Mesenchymal stem cell (in vitro differentiated cells and primary cell): ENCODE data around the gene CST1.
"Not testable (repeated sequence)": the region's sequence is repeated elsewhere in the genome, so short reads cannot be mapped to it uniquely, and the experiment has no call there.

Experiments
- DNase-seq: peaks from one replicate; pipeline ENCODE4 v3.0.0-alpha.2; 2013
- H2AFZ ChIP-seq: one replicate; pipeline ENCODE4 v1.6.1; 2013; ENCODE audit warnings: low read depth, mild to moderate bottlenecking, control low read depth, inconsistent platforms, low read length, moderate library complexity
- H2AK5ac ChIP-seq: 2 replicates; pipeline ENCODE4 v1.6.1; 2013; ENCODE audit warnings: low read length, moderate library complexity, mild to moderate bottlenecking, inconsistent platforms; ENCODE audit not compliant: severe bottlenecking
- H2BK120ac ChIP-seq: one replicate; pipeline ENCODE4 v1.6.1; 2013; ENCODE audit warnings: low read depth, mild to moderate bottlenecking, inconsistent platforms, low read length, moderate library complexity
- H2BK12ac ChIP-seq, 2 experiments: one replicate each; pipeline ENCODE4 v1.6.1; 2013; ENCODE audit warnings: inconsistent platforms in 2 of 2, low read length in 2 of 2, mild to moderate bottlenecking in 2 of 2, moderate library complexity in 2 of 2, control low read depth in 1 of 2
- H2BK15ac ChIP-seq: one replicate; pipeline ENCODE4 v1.6.1; 2013; ENCODE audit warnings: mild to moderate bottlenecking, low read depth, inconsistent platforms; ENCODE audit not compliant: poor library complexity, severe bottlenecking
- H2BK5ac ChIP-seq: 2 replicates; pipeline ENCODE4 v1.6.1; 2013; ENCODE audit warnings: low read depth, mild to moderate bottlenecking, low read length, control low read depth, inconsistent platforms; ENCODE audit not compliant: poor library complexity, severe bottlenecking
- H3K14ac ChIP-seq, 2 experiments: one replicate each; pipeline ENCODE4 v1.6.1; 2013; ENCODE audit warnings: inconsistent platforms in 2 of 2, low read length in 2 of 2, control low read depth in 1 of 2, mild to moderate bottlenecking in 1 of 2, moderate library complexity in 1 of 2
- H3K18ac ChIP-seq, 2 experiments: one replicate each; pipeline ENCODE4 v1.6.1; 2013; ENCODE audit warnings: inconsistent platforms in 2 of 2, low read length in 2 of 2, control low read depth in 1 of 2, low read depth in 1 of 2, mild to moderate bottlenecking in 1 of 2
- H3K23ac ChIP-seq, 2 experiments: one replicate each; pipeline ENCODE4 v1.6.1; 2013; ENCODE audit warnings: inconsistent platforms in 2 of 2, low read length in 2 of 2, mild to moderate bottlenecking in 2 of 2, moderate library complexity in 2 of 2, control low read depth in 1 of 2
- H3K27ac ChIP-seq: 2 replicates; pipeline ENCODE4 v1.5.1; 2013; ENCODE audit warnings: mild to moderate bottlenecking, moderate library complexity, low read length, control low read depth, inconsistent platforms; ENCODE audit not compliant: poor library complexity, severe bottlenecking
- H3K27me3 ChIP-seq, 2 experiments: 2 replicates each; pipeline versions ENCODE4 v1.6.1 to v1.7.0; 2013; ENCODE audit warnings: low read length in 2 of 2, mild to moderate bottlenecking in 2 of 2, moderate library complexity in 2 of 2, control low read depth in 1 of 2, inconsistent platforms in 1 of 2; ENCODE audit not compliant: control insufficient read depth in 1 of 2, insufficient read depth in 1 of 2
- H3K36me3 ChIP-seq, 2 experiments: 2 replicates each; pipeline versions ENCODE4 v1.6.1 to v1.7.0; 2013; ENCODE audit warnings: low read length in 2 of 2, control low read depth in 1 of 2, inconsistent platforms in 1 of 2, low read depth in 1 of 2, mild to moderate bottlenecking in 1 of 2; ENCODE audit not compliant: insufficient read depth in 2 of 2, control insufficient read depth in 1 of 2
- H3K4ac ChIP-seq, 2 experiments: one replicate each; pipeline ENCODE4 v1.6.1; 2013; ENCODE audit warnings: inconsistent platforms in 2 of 2, low read length in 2 of 2, mild to moderate bottlenecking in 2 of 2, moderate library complexity in 2 of 2, control low read depth in 1 of 2, low read depth in 1 of 2
- H3K4me1 ChIP-seq: 2 replicates; pipeline ENCODE4 v1.6.1; 2013; ENCODE audit warnings: low read depth, low read length, control low read depth; ENCODE audit not compliant: control insufficient read depth, insufficient read depth
- H3K4me2 ChIP-seq: 2 replicates; pipeline ENCODE4 v1.6.1; 2013; ENCODE audit warnings: low read length, mild to moderate bottlenecking, inconsistent platforms; ENCODE audit not compliant: poor library complexity, severe bottlenecking
- H3K4me3 ChIP-seq, 2 experiments: 2 replicates each; pipeline versions ENCODE4 v1.5.1 to v1.7.0; 2013; ENCODE audit warnings: low read length in 2 of 2, mild to moderate bottlenecking in 2 of 2, control low read depth in 1 of 2, low read depth in 1 of 2; ENCODE audit not compliant: insufficient read depth in 1 of 2
- H3K79me1 ChIP-seq: replicated peaks from 2 replicates; pipeline ENCODE4 v1.6.1; 2013; ENCODE audit warnings: mild to moderate bottlenecking, control low read depth, low read length, inconsistent platforms; ENCODE audit not compliant: poor library complexity, severe bottlenecking
- H3K9ac ChIP-seq: 2 replicates; pipeline ENCODE4 v1.7.0; 2013; ENCODE audit warnings: mild to moderate bottlenecking, low read length, moderate library complexity
- H3K9me3 ChIP-seq: 2 replicates; pipeline ENCODE4 v1.7.0; 2013; ENCODE audit warnings: mild to moderate bottlenecking, low read length; ENCODE audit not compliant: control insufficient read depth
- H4K8ac ChIP-seq: one replicate; pipeline ENCODE4 v1.6.1; 2013; ENCODE audit warnings: inconsistent platforms, mild to moderate bottlenecking, low read length, moderate library complexity
- H4K91ac ChIP-seq: one replicate; pipeline ENCODE4 v1.6.1; 2013; ENCODE audit warnings: mild to moderate bottlenecking, low read length, inconsistent platforms
- WGBS: methylation state at CpG from one replicate; pipeline ENCODE4 v1.1.7; 2013; ENCODE audit warnings: mixed read lengths; 5-methylcytosine and 5-hydroxymethylcytosine counted together

CST1 gene

DNA sequence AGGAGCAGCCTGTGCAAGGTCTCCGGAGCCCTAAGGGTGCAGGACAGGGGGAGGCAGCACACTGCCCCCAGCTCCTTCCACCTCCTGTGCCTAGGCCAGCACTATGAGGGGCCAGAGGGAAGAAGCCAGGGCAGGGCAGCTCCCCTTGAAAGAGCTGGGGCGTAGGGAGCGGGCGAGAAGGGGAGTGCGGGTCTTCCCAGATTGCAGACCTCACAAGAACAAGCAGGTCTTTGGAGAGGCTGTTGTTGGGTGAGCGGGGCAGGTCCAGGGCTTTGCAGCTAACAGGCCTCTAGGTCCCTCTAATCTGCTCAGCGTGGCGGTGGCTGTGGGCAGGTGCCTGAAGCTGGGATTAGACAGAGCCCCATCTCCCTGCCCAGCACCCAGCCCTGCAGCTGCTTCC, 22.4 kb upstream of the CST1 start:
- Histone ChIP-seq H3K27ac (no peak overlapping the region), H2BK12ac (no peak overlapping the region), H3K23ac (no peak overlapping the region), H3K4ac (no peak overlapping the region), H3K4me2 (no peak overlapping the region), H3K27me3 (peaks cover 20 to 75% of the 10 kb centered on the region in 2 experiments), H3K9ac (no peak overlapping the region), H3K36me3 (no peaks in the 10 kb centered on the region), H2BK15ac (no peak overlapping the region), H4K91ac (no peak overlapping the region), H3K4me3 (no peak overlapping the region), H3K4me1 (peaks cover 7% of the 10 kb centered on the region), H4K8ac (peak overlapping the region; percentile 47), H3K9me3 (peaks cover 3% of the 10 kb centered on the region), H3K79me1 (no peaks in the 10 kb centered on the region), H2AK5ac (no peak overlapping the region), H2BK5ac (no peak overlapping the region), H3K14ac (no peak overlapping the region), H3K18ac (no peak overlapping the region), H2AFZ (no peak overlapping the region), H2BK120ac (no peak overlapping the region)
- no peak for DNase-seq
- WGBS = 86% methylated on average over 8 of the region's 8 CpGs

DNA sequence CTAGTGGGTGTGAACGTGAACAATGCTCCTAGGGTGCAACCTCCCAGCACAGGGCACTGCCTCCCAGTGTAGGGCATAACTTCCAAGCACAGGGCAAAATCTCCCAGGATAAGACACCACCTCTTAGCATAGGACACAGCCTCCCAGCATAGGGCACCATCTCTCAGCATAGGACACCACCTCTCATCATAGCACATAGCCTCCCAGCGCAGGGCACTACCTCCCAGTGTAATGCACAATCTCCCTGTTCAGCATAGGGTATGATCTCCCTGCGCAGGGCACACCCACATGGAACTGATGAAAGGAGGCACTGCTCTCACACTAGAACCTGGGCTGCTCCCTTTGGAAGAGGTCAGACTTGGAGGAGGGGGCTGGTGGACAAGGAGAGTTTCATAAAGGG, 21.3 kb upstream of the CST1 start:
- H3K27me3 ChIP-seq = peaks cover 20 to 80% of the 10 kb centered on the region in 2 experiments
- H3K9me3 ChIP-seq = peaks cover 3% of the 10 kb centered on the region
- H3K4ac ChIP-seq = no peak overlapping the region
- H3K79me1 ChIP-seq = no peaks in the 10 kb centered on the region
- H2AK5ac ChIP-seq = no peak overlapping the region
- no peak overlapping the region for H3K9ac ChIP-seq
- H3K23ac ChIP-seq = no peak overlapping the region
- H3K14ac ChIP-seq = peak overlapping the region in 1 of 2 experiments; percentile 66
- no peak overlapping the region for H2BK15ac ChIP-seq
- H4K8ac ChIP-seq = no peak overlapping the region
- no peak overlapping the region for H3K27ac ChIP-seq
- H3K4me3 ChIP-seq = no peak overlapping the region
- H3K4me1 ChIP-seq = peaks cover 7% of the 10 kb centered on the region
- H3K4me2 ChIP-seq = no peak overlapping the region
- no peak overlapping the region for H2BK120ac ChIP-seq
- H3K36me3 ChIP-seq = no peaks in the 10 kb centered on the region
- H3K18ac ChIP-seq = no peak overlapping the region
- no peak overlapping the region for H2AFZ ChIP-seq
- H4K91ac ChIP-seq = no peak overlapping the region
- WGBS = 72% methylated on average over 3 of the region's 3 CpGs
- DNase-seq = no peak
- H2BK5ac ChIP-seq = no peak overlapping the region
- no peak overlapping the region for H2BK12ac ChIP-seq

DNA sequence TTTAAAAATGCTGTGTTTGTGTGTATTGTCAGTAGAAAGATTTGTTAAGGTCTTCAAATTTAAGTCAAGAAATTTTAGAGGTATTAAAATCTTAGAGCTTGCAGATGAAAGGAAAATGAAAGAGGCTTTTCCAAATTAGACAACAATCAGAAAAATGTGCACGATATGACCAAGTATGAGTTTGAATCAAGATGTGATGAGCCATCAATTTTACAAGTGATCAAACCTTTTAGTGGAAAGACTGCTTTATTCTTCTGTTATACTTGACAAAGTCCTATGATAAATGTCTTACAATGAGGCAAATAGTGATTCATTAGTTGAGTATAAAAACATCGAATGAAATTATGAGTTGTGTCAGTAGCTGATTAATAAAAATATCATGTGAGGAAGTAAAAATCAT, 19.6 kb upstream of the CST1 start:
- Histone ChIP-seq H2BK120ac (no peak overlapping the region), H3K27me3 (peaks cover 20 to 88% of the 10 kb centered on the region in 2 experiments), H3K79me1 (no peaks in the 10 kb centered on the region), H3K23ac (no peak overlapping the region), H3K14ac (no peak overlapping the region), H3K9ac (no peak overlapping the region), H2BK15ac (no peak overlapping the region), H3K4me2 (no peak overlapping the region), H2AK5ac (no peak overlapping the region), H3K4me3 (no peak overlapping the region), H3K9me3 (peaks cover 3% of the 10 kb centered on the region), H2BK5ac (no peak overlapping the region), H4K91ac (no peak overlapping the region), H2AFZ (no peak overlapping the region), H2BK12ac (no peak overlapping the region), H3K4ac (no peak overlapping the region), H3K36me3 (no peaks in the 10 kb centered on the region), H3K27ac (no peak overlapping the region), H4K8ac (no peak overlapping the region), H3K4me1 (no peaks in the 10 kb centered on the region), H3K18ac (no peak overlapping the region)
- no peak for DNase-seq
- WGBS = 88% methylated on average over 2 of the region's 2 CpGs

DNA sequence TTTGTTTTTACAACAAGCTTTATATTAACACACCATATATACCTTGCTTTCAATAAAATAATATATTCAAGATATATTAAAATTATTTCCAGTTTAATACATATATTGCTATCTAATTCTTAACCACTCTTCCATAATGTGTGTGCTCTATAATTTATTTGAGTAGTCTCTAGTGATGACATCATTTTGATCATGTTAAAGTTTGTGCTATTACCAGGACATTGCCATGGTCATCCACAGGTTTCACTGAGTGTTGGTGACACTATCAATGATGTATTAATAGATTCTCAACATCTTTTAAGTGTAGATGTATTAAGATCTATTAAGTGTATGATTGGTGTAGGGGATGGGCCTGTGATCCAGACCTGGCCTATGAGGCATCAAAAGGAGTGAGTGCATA, 17.8 kb upstream of the CST1 start:
- H3K18ac ChIP-seq, H3K4me3 ChIP-seq, H3K9ac ChIP-seq, H3K4me1 ChIP-seq, H4K91ac ChIP-seq, H3K9me3 ChIP-seq, H4K8ac ChIP-seq, H2BK15ac ChIP-seq, H3K36me3 ChIP-seq, H2AK5ac ChIP-seq, H3K79me1 ChIP-seq, H2BK12ac ChIP-seq, H3K4me2 ChIP-seq, H3K23ac ChIP-seq, H3K27ac ChIP-seq, H3K14ac ChIP-seq, H3K4ac ChIP-seq, H2BK5ac ChIP-seq, H2AFZ ChIP-seq, H2BK120ac ChIP-seq, DNase-seq: not testable (repeated sequence)
- peaks cover 20 to 84% of the 10 kb centered on the region in 2 experiments for H3K27me3 ChIP-seq
